ENCODE results near the gene PCBP4. TPM values are rescaled to one million over a fixed set of nuclear protein-coding genes. Genes with fewer than 3 reads are reported as not detected.

Gene PCBP4
- polyA plus RNA-seq, 1 donor, result 48.8 TPM

DNA sequence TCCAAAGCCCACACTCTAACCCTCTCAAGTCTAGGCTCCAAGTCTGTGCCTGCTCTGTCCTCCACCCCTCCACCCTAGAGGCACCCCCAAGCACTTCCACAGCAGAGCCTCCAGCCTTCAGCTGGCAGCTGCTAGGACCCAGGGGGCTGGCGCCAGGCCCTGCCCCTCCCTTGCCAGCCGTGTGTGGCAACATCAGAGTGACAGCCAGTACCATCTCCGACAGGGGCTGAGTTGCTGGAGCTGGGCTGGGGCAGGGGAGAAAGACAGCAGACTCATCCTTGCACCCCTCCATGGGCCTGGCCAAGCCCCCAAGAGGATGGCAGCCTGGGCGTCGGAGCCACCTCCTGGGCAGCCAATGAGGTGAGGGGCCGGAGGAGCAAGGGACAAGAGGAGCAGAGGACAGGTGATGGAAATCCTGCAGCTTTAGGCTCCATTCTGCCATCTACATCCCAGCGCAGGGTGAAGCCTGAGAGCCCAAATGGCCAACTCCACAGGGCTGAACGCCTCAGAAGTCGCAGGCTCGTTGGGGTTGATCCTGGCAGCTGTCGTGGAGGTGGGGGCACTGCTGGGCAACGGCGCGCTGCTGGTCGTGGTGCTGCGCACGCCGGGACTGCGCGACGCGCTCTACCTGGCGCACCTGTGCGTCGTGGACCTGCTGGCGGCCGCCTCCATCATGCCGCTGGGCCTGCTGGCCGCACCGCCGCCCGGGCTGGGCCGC lies 11.9 kb downstream of the PCBP4 start, which contains the start of gene GPR62:
Gene GPR62 (plus strand): TSS at position 207 of the 718 bp plus-strand sequence. CDS start 272 bp downstream, at position 479.
- WGBS (ENCODE audit: insufficient coverage, low lambda C conversion rate), result no CpG with 5 or more reads among the region's 33 CpGs

DNA sequence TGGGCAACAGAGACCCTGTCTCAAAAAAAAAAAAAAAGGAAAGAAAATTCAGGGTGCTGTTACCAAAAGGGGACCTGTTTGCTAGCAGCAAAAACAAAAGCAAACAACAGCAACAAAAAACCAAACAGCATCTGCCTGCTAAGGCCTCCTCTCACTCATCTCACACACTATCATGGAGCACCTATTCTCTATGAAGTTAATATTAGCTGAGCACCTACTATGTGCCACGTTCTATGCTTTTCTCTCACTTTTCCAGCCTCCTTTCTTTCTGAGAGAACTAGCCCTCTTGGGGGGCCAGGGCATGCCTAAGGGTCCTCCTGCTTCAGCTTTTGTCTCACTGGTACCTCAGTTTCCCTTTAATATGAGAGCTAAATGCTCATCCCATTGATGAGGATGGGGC lies 12.5 kb downstream of the PCBP4 start:
- H3K4me1 ChIP-seq (ENCODE audit: control insufficient read depth, insufficient read depth, low read length), result no peaks in the 10 kb centered on the region
- no peak for DNase-seq
- H3K9me3 ChIP-seq (ENCODE audit: control insufficient read depth, low read depth, low read length), result peaks cover 9% of the 10 kb centered on the region
- H3K4me3 ChIP-seq (ENCODE audit: low read length), result no peak overlapping the region
- peaks cover 8% of the 10 kb centered on the region for H3K36me3 ChIP-seq (ENCODE audit: control insufficient read depth, insufficient read depth, low read length)
- no CpG with 5 or more reads among the region's 1 CpG for WGBS (ENCODE audit: insufficient coverage, low lambda C conversion rate)
- no peak overlapping the region for H3K27ac ChIP-seq (ENCODE audit: low read length)
- H3K27me3 ChIP-seq (ENCODE audit: control insufficient read depth, insufficient read depth, low read length), result peaks cover 23% of the 10 kb centered on the region

More for the DNA sequence above, 11.9 kb downstream of the PCBP4 start, which contains the start of gene GPR62:
- DNase-seq, result no peak
- no peak within 1 kb of the TSS for H3K4me3 ChIP-seq (ENCODE audit: low read length)
- H3K27ac ChIP-seq (ENCODE audit: low read length), result no peak within 1 kb of the TSS
- peaks cover 12% of the 10 kb centered on the region for H3K36me3 ChIP-seq (ENCODE audit: control insufficient read depth, insufficient read depth, low read length)
- peaks cover 23% of the 10 kb centered on the region for H3K27me3 ChIP-seq (ENCODE audit: control insufficient read depth, insufficient read depth, low read length)
- H3K4me1 ChIP-seq (ENCODE audit: control insufficient read depth, insufficient read depth, low read length), result no peaks in the 10 kb centered on the region
- H3K9me3 ChIP-seq (ENCODE audit: control insufficient read depth, low read depth, low read length), result peaks cover 9% of the 10 kb centered on the region

DNA sequence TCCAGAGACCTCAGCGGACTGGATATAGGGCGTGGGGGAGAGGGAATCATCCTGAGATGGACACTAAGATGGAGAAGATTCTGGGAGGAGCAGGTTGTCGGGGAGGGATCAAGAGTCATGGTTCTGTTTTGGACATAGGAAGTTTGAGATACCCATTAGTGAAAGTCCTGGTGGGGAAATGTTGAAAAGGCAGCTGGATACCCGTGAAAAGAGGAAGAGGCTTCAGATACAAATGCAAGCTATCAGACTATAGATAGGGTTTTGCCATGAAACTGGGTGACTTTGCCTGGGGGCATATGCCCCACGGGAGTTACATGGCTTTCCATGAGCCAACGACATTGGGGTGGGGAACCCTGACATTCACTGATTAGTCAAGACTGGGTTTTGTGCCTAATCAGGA lies 13.1 kb downstream of the PCBP4 start:
- Histone ChIP-seq H3K27ac (ENCODE audit: low read length) (no peak overlapping the region), H3K4me1 (ENCODE audit: control insufficient read depth, insufficient read depth, low read length) (no peaks in the 10 kb centered on the region), H3K27me3 (ENCODE audit: control insufficient read depth, insufficient read depth, low read length) (peaks cover 23% of the 10 kb centered on the region), H3K9me3 (ENCODE audit: control insufficient read depth, low read depth, low read length) (peaks cover 9% of the 10 kb centered on the region), H3K4me3 (ENCODE audit: low read length) (no peak overlapping the region), H3K36me3 (ENCODE audit: control insufficient read depth, insufficient read depth, low read length) (peaks cover 5% of the 10 kb centered on the region)
- DNase-seq, result no peak
- WGBS (ENCODE audit: insufficient coverage, low lambda C conversion rate), result 100% methylated on average over 3 of the region's 6 CpGs

DNA sequence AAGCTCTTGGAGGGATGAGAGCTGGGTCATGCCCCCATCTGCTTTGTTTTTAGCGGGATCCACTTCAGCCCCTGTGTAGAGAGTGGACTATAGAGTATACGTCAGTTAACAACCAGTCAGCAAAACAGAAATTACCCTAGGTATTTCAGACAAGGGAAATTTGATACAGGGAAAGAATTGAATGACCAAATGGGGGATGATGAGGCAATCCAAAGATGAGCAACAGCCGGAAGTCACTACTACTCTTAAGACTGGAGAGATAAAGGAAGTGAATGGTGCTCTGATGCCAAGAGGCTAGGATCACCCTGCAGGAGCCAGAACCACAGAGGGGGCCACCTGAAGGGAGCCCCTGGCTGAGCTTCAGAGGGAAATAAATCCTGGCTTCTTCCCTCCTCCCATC lies 13.8 kb downstream of the PCBP4 start:
- WGBS (ENCODE audit: insufficient coverage, low lambda C conversion rate), result 80% methylated on average over 1 of the region's 3 CpGs
- H3K9me3 ChIP-seq (ENCODE audit: control insufficient read depth, low read depth, low read length), result peaks cover 9% of the 10 kb centered on the region
- no peaks in the 10 kb centered on the region for H3K4me1 ChIP-seq (ENCODE audit: control insufficient read depth, insufficient read depth, low read length)
- H3K27me3 ChIP-seq (ENCODE audit: control insufficient read depth, insufficient read depth, low read length), result peaks cover 23% of the 10 kb centered on the region
- H3K4me3 ChIP-seq (ENCODE audit: low read length), result no peak overlapping the region
- peaks cover 3% of the 10 kb centered on the region for H3K36me3 ChIP-seq (ENCODE audit: control insufficient read depth, insufficient read depth, low read length)
- no peak for DNase-seq
- H3K27ac ChIP-seq (ENCODE audit: low read length), result no peak overlapping the region

- H3K9me3 ChIP-seq (ENCODE audit: control insufficient read depth, low read depth, low read length), result peaks cover 7% of the 10 kb centered on the region
- DNase-seq, result no peak
- H3K27me3 ChIP-seq (ENCODE audit: control insufficient read depth, insufficient read depth, low read length), result peaks cover 23% of the 10 kb centered on the region
- no peaks in the 10 kb centered on the region for H3K4me1 ChIP-seq (ENCODE audit: control insufficient read depth, insufficient read depth, low read length)
- WGBS (ENCODE audit: insufficient coverage, low lambda C conversion rate), result no CpG with 5 or more reads among the region's 2 CpGs
- H3K27ac ChIP-seq (ENCODE audit: low read length), result no peak overlapping the region
- H3K36me3 ChIP-seq (ENCODE audit: control insufficient read depth, insufficient read depth, low read length), result peaks cover under 1% of the 10 kb centered on the region
- no peak overlapping the region for H3K4me3 ChIP-seq (ENCODE audit: low read length)
Measured at GRCh38 chr3:51950899-51951298, 16.4 kb downstream of the PCBP4 start.

DNA sequence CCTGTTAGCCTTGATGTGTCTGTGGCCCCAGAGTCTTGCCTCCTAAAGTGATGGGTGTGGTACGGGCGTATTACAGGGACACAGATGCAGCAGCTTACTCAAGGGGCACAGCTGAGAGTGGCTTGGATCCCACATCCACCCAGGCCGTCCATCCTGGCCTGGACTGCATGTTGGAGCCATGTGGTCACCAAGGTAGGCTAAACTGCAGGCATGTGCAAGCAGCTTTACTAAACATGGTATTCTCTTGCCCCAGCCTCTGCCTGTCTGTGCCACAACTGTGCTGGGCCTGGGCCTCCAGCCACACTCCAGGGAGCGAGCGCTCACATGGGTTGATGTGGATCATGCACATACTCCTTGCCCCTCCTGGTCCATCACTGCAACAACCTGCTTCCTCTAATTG lies 18.1 kb downstream of the PCBP4 start:
- no peak overlapping the region for H3K27ac ChIP-seq (ENCODE audit: low read length)
- peaks cover 9% of the 10 kb centered on the region for H3K27me3 ChIP-seq (ENCODE audit: control insufficient read depth, insufficient read depth, low read length)
- no CpG with 5 or more reads among the region's 5 CpGs for WGBS (ENCODE audit: insufficient coverage, low lambda C conversion rate)
- H3K36me3 ChIP-seq (ENCODE audit: control insufficient read depth, insufficient read depth, low read length), result peaks cover 2% of the 10 kb centered on the region
- H3K9me3 ChIP-seq (ENCODE audit: control insufficient read depth, low read depth, low read length), result no peaks in the 10 kb centered on the region
- DNase-seq, result no peak
- H3K4me3 ChIP-seq (ENCODE audit: low read length), result no peak overlapping the region
- no peaks in the 10 kb centered on the region for H3K4me1 ChIP-seq (ENCODE audit: control insufficient read depth, insufficient read depth, low read length)

DNA sequence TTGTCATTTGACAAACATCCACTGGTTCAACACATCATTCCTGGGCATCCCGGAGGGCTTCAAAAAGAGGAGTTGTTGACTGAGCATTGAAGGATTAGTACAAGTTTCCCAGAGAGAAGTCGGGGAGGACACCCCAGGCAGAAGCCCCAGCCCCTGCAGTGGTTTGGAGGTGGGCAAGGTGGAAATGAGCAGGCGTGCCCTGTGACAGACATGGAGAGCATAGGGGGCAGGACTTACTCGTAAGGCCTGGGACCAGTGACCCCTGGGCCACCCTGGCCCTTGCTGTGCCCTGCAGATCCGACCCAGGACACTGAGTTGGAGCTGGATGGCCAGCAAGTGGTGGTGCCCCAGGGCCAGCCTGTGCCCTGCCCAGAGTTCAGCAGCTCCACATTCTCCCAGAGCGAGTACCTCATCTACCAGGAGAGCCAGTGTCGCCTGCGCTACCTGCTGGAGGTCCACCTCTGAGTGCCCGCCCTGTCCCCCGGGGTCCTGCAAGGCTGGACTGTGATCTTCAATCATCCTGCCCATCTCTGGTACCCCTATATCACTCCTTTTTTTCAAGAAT lies 19.2 kb downstream of the PCBP4 start:
- 100% methylated on average over 2 of the region's 10 CpGs for WGBS (ENCODE audit: insufficient coverage, low lambda C conversion rate)
- Histone ChIP-seq H3K36me3 (ENCODE audit: control insufficient read depth, insufficient read depth, low read length) (peaks cover 2% of the 10 kb centered on the region), H3K9me3 (ENCODE audit: control insufficient read depth, low read depth, low read length) (no peaks in the 10 kb centered on the region), H3K27me3 (ENCODE audit: control insufficient read depth, insufficient read depth, low read length) (peaks cover 3% of the 10 kb centered on the region), H3K27ac (ENCODE audit: low read length) (no peak overlapping the region), H3K4me1 (ENCODE audit: control insufficient read depth, insufficient read depth, low read length) (peaks cover 4% of the 10 kb centered on the region), H3K4me3 (ENCODE audit: low read length) (no peak overlapping the region)
- no peak for DNase-seq

GRCh38 chr3:51947215-51947900 lies 19.9 kb downstream of the PCBP4 start:
- no peak overlapping the region for H3K27ac ChIP-seq (ENCODE audit: low read length)
- no CpG with 5 or more reads among the region's 13 CpGs for WGBS (ENCODE audit: insufficient coverage, low lambda C conversion rate)
- H3K36me3 ChIP-seq (ENCODE audit: control insufficient read depth, insufficient read depth, low read length), result peaks cover 2% of the 10 kb centered on the region
- DNase-seq, result no peak
- H3K4me3 ChIP-seq (ENCODE audit: low read length), result no peak overlapping the region
- H3K27me3 ChIP-seq (ENCODE audit: control insufficient read depth, insufficient read depth, low read length), result no peaks in the 10 kb centered on the region
- no peaks in the 10 kb centered on the region for H3K9me3 ChIP-seq (ENCODE audit: control insufficient read depth, low read depth, low read length)
- peaks cover 11% of the 10 kb centered on the region for H3K4me1 ChIP-seq (ENCODE audit: control insufficient read depth, insufficient read depth, low read length)

DNA sequence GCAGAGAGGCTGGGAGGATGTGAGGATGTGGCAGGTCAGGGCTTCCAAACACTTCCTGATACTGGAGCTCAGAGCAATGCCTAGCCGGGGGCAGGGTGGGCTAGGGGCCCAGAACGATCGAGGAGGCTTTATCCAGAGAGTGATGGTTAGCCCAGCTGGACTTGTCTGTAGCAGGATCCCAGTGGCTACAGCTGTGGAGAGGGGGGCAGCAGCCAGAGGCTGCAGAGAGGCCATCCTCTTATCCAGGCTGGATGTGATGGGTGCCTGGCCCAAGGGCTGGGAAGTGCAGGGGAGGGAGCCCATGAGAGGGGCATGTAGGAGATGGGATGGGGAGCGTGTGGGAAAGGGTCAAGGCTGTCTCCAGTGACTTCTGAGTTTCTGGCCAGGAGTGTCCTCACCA lies 20.5 kb downstream of the PCBP4 start:
- H3K9me3 ChIP-seq (ENCODE audit: control insufficient read depth, low read depth, low read length), result no peaks in the 10 kb centered on the region
- H3K36me3 ChIP-seq (ENCODE audit: control insufficient read depth, insufficient read depth, low read length), result peaks cover 2% of the 10 kb centered on the region
- no CpG with 5 or more reads among the region's 4 CpGs for WGBS (ENCODE audit: insufficient coverage, low lambda C conversion rate)
- DNase-seq, result no peak
- H3K4me3 ChIP-seq (ENCODE audit: low read length), result no peak overlapping the region
- no peaks in the 10 kb centered on the region for H3K27me3 ChIP-seq (ENCODE audit: control insufficient read depth, insufficient read depth, low read length)
- H3K4me1 ChIP-seq (ENCODE audit: control insufficient read depth, insufficient read depth, low read length), result peaks cover 11% of the 10 kb centered on the region
- H3K27ac ChIP-seq (ENCODE audit: low read length), result no peak overlapping the region

- H3K9me3 ChIP-seq (ENCODE audit: control insufficient read depth, low read depth, low read length), result no peaks in the 10 kb centered on the region
- H3K27ac ChIP-seq (ENCODE audit: low read length), result no peak overlapping the region
- peaks cover 2% of the 10 kb centered on the region for H3K36me3 ChIP-seq (ENCODE audit: control insufficient read depth, insufficient read depth, low read length)
- no peak for DNase-seq
- H3K4me3 ChIP-seq (ENCODE audit: low read length), result no peak overlapping the region
- no CpG with 5 or more reads among the region's 14 CpGs for WGBS (ENCODE audit: insufficient coverage, low lambda C conversion rate)
- H3K4me1 ChIP-seq (ENCODE audit: control insufficient read depth, insufficient read depth, low read length), result peaks cover 11% of the 10 kb centered on the region
- H3K27me3 ChIP-seq (ENCODE audit: control insufficient read depth, insufficient read depth, low read length), result no peaks in the 10 kb centered on the region
Measured at GRCh38 chr3:51945926-51946705, 21.1 kb downstream of the PCBP4 start.

All from large intestine (tissue), 3 donors.